H9 (cell line): ENCODE results near the gene CHRNA4. TPM values are rescaled to one million over a fixed set of nuclear protein-coding genes. Genes with fewer than 3 reads are reported as not detected.

Experiments
- DNase-seq: peaks from one replicate; pipeline ENCODE4 v3.0.0-alpha.2; 2017
- H2AFZ ChIP-seq: one replicate; pipeline ENCODE4 v1.6.1; 2013; ENCODE audit warnings: mild to moderate bottlenecking, low read length, control low read depth, moderate library complexity
- H2AK5ac ChIP-seq: 2 replicates; pipeline ENCODE4 v1.6.1; 2013; ENCODE audit warnings: low read length, control low read depth, mixed read lengths; ENCODE audit not compliant: insufficient read length
- H2BK120ac ChIP-seq: one replicate; pipeline ENCODE4 v1.6.1; 2013; ENCODE audit warnings: low read depth, mild to moderate bottlenecking, low read length, control low read depth, inconsistent platforms; ENCODE audit not compliant: poor library complexity, severe bottlenecking
- H2BK12ac ChIP-seq: 2 replicates; pipeline ENCODE4 v1.6.1; 2013; ENCODE audit warnings: low read length, control low read depth, mixed read lengths, low read depth; ENCODE audit not compliant: insufficient read length
- H2BK15ac ChIP-seq: 2 replicates; pipeline ENCODE4 v1.6.1; 2013; ENCODE audit warnings: low read depth, low read length, control low read depth
- H2BK20ac ChIP-seq: one replicate; pipeline ENCODE4 v1.6.1; 2013; ENCODE audit warnings: low read depth, mild to moderate bottlenecking, low read length, control low read depth, inconsistent platforms; ENCODE audit not compliant: poor library complexity, severe bottlenecking
- H2BK5ac ChIP-seq: 2 replicates; pipeline ENCODE4 v1.6.1; 2013; ENCODE audit warnings: low read length, control low read depth, mixed read lengths; ENCODE audit not compliant: insufficient read length
- H3K14ac ChIP-seq: 2 replicates; pipeline ENCODE4 v1.6.1; 2013; ENCODE audit warnings: low read length, control low read depth; ENCODE audit not compliant: insufficient read depth
- H3K18ac ChIP-seq: 2 replicates; pipeline ENCODE4 v1.6.1; 2013; ENCODE audit warnings: low read depth, mild to moderate bottlenecking, mixed read lengths, low read length, control low read depth; ENCODE audit not compliant: insufficient read length
- H3K23ac ChIP-seq: 2 replicates; pipeline ENCODE4 v1.6.1; 2013; ENCODE audit warnings: low read length, control low read depth, mixed read lengths, low read depth; ENCODE audit not compliant: insufficient read length
- H3K23me2 ChIP-seq: 2 replicates; pipeline ENCODE4 v1.6.1; 2013; ENCODE audit warnings: low read depth, mild to moderate bottlenecking, mixed read lengths, low read length, control low read depth; ENCODE audit not compliant: insufficient read length, poor library complexity, severe bottlenecking
- H3K27ac ChIP-seq: 2 replicates; pipeline ENCODE4 v1.5.1; 2013; ENCODE audit warnings: low read length, control low read depth, mixed read lengths, low read depth; ENCODE audit not compliant: insufficient read length
- H3K27me3 ChIP-seq: 2 replicates; pipeline ENCODE4 v1.6.1; 2013; ENCODE audit warnings: low read length, control low read depth, inconsistent platforms; ENCODE audit not compliant: insufficient read depth
- H3K4ac ChIP-seq: 2 replicates; pipeline ENCODE4 v1.6.1; 2013; ENCODE audit warnings: low read depth, mild to moderate bottlenecking, control low read depth, inconsistent platforms, low read length, moderate library complexity
- H3K4me1 ChIP-seq: 2 replicates; pipeline ENCODE4 v1.6.1; 2013; ENCODE audit warnings: low read length, control low read depth, inconsistent platforms; ENCODE audit not compliant: insufficient read depth
- H3K4me2 ChIP-seq: 2 replicates; pipeline ENCODE4 v1.6.1; 2013; ENCODE audit warnings: low read length, control low read depth, mixed read lengths; ENCODE audit not compliant: insufficient read length, insufficient read depth
- H3K56ac ChIP-seq: 2 replicates; pipeline ENCODE4 v1.6.1; 2013; ENCODE audit warnings: low read depth, mild to moderate bottlenecking, mixed read lengths, low read length, control low read depth; ENCODE audit not compliant: insufficient read length
- H3K79me1 ChIP-seq: 2 replicates; pipeline ENCODE4 v1.6.1; 2013; ENCODE audit warnings: low read depth, mild to moderate bottlenecking, moderate library complexity, low read length, control low read depth, inconsistent platforms; ENCODE audit not compliant: insufficient read depth, poor library complexity, severe bottlenecking
- H3K79me2 ChIP-seq: 2 replicates; pipeline ENCODE4 v1.6.1; 2013; ENCODE audit warnings: low read length, control low read depth, inconsistent platforms; ENCODE audit not compliant: insufficient read depth
- H3K9ac ChIP-seq: 2 replicates; pipeline ENCODE4 v1.6.1; 2013; ENCODE audit warnings: low read length, control low read depth, mixed read lengths; ENCODE audit not compliant: insufficient read length; ENCODE audit errors: extremely low read depth
- H3K9me3 ChIP-seq: one replicate; pipeline ENCODE4 v1.6.1; 2013; ENCODE audit warnings: low read depth, low read length, inconsistent platforms; ENCODE audit not compliant: control insufficient read depth
- H3T11ph ChIP-seq: one replicate; pipeline ENCODE4 v1.6.1; 2013; ENCODE audit warnings: mild to moderate bottlenecking, low read length, control low read depth, inconsistent platforms
- H4K20me1 ChIP-seq: one replicate; pipeline ENCODE4 v1.6.1; 2013; ENCODE audit not compliant: control insufficient read depth, insufficient read length, insufficient read depth
- H4K5ac ChIP-seq: 2 replicates; pipeline ENCODE4 v1.6.1; 2013; ENCODE audit warnings: low read depth, mild to moderate bottlenecking, mixed read lengths, low read length, control low read depth; ENCODE audit not compliant: insufficient read length
- H4K8ac ChIP-seq: replicated peaks from 2 replicates; pipeline ENCODE4 v1.6.1; 2013; ENCODE audit warnings: low read length, control low read depth, mixed read lengths, low read depth; ENCODE audit not compliant: insufficient read length
- H4K91ac ChIP-seq: 2 replicates; pipeline ENCODE4 v1.6.1; 2013; ENCODE audit warnings: low read depth, mild to moderate bottlenecking, moderate library complexity, mixed read lengths, low read length, control low read depth; ENCODE audit not compliant: insufficient read length
- H3K27ac Mint-ChIP-seq, 3 experiments: 2 replicates in 2 of 3; 3 replicates in 1 of 3; pipeline ENCODE4 v1.8.0; 2020 to 2021; ENCODE audit warnings: mixed read lengths in 3 of 3, mild to moderate bottlenecking in 1 of 3, moderate library complexity in 1 of 3
- H3K27me3 Mint-ChIP-seq: 2 replicates; pipeline ENCODE4 v1.8.0; 2021; ENCODE audit warnings: low read depth, mild to moderate bottlenecking, moderate library complexity, mixed read lengths
- H3K36me3 Mint-ChIP-seq, 3 experiments: 2 replicates in 2 of 3; 3 replicates in 1 of 3; pipeline ENCODE4 v1.8.0; 2020 to 2021; ENCODE audit warnings: low read depth in 3 of 3, mixed read lengths in 3 of 3; ENCODE audit not compliant: insufficient read depth in 1 of 3
- H3K4me1 Mint-ChIP-seq, 2 experiments: 2 replicates each; pipeline ENCODE4 v1.8.0; 2020; ENCODE audit warnings: mixed read lengths in 2 of 2
- H3K4me3 Mint-ChIP-seq, 2 experiments: 2 replicates in 1 of 2; 3 replicates in 1 of 2; pipeline ENCODE4 v1.8.0; 2020 to 2021; ENCODE audit warnings: mild to moderate bottlenecking in 2 of 2, mixed read lengths in 2 of 2, moderate library complexity in 1 of 2
- H3K9me3 Mint-ChIP-seq, 2 experiments: 2 replicates in 1 of 2; 3 replicates in 1 of 2; pipeline ENCODE4 v1.8.0; 2020; ENCODE audit warnings: mild to moderate bottlenecking in 2 of 2, mixed read lengths in 2 of 2, moderate library complexity in 1 of 2
- WGBS: extraction: QIAGEN DNeasy Blood & Tissue Kit; methylation state at CpG from one replicate; pipeline ENCODE4 v1.1.7; 2013; ENCODE audit warnings: missing lambda C conversion rate, low lambda C conversion rate, mixed read lengths; ENCODE audit not compliant: insufficient read length; ENCODE audit errors: extremely low coverage; 5-methylcytosine and 5-hydroxymethylcytosine counted together
- total RNA-seq: library from RNA; stranded (reverse); gene quantifications from 2 replicates; pipeline ENCODE4 v1.2.1, GENCODE V29; 2021
- TF ChIP-seq, protein P1 (sequence below): fragments of 200-600 bp; sonication (generic); conservative IDR thresholded peaks from 3 replicates; pipeline ENCODE4 v1.8.0; 2021; ENCODE audit warnings: antibody characterized with exemption, mild to moderate bottlenecking

The CHRNA4 gene
- total RNA-seq, 1 experiment from 2014 or later = 2.5 TPM

DNA sequence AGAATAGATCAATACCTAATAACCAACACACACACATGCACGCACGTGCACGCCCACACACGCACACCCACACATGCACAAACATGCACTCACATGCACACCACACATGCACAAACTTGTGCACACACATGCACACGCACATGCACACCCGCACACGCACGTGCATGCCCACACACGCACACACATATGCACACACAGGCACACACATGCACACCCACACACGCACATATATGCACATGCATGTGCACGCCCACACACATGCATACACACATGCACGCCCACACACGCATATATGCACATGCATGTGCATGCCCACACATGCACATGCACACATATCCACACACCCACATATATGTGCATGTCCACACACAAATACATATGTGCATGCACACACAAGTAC, 26.2 kb upstream of the CHRNA4 start:
- no CpG with 5 or more reads among the region's 13 CpGs for WGBS
- Histone ChIP-seq H2BK120ac (no peak overlapping the region), H4K5ac (no peak overlapping the region), H2BK12ac (no peak overlapping the region), H3K79me2 (0 out of 2 replicates have a peak, but pooled peaks cover 1% of the 10 kb centered on the region), H3K56ac (no peak overlapping the region), H4K91ac (no peak overlapping the region), H3K23me2 (no peaks in the 10 kb centered on the region), H3K27me3 (no peaks in the 10 kb centered on the region), H3K23ac (no peak overlapping the region), H3K79me1 (no peaks in the 10 kb centered on the region), H4K8ac (no peak overlapping the region), H3K9ac (no peak overlapping the region), H3K4me2 (no peak overlapping the region), H2BK5ac (no peak overlapping the region), H3K14ac (no peak overlapping the region), H2AFZ (no peak overlapping the region), H4K20me1 (no peaks in the 10 kb centered on the region), H2BK20ac (no peak overlapping the region), H3K27ac (no peak overlapping the region), H2BK15ac (no peak overlapping the region), H2AK5ac (no peak overlapping the region), H3K18ac (no peak overlapping the region), H3T11ph (no peak overlapping the region), H3K4me1 (no peaks in the 10 kb centered on the region), H3K9me3 (peaks cover 17% of the 10 kb centered on the region), H3K4ac (no peak overlapping the region)
- Mint-ChIP-seq H3K27ac (peak overlapping the region in 1 of 3 experiments; percentile 4; a peak in 1 of 7 replicates), H3K36me3 (peaks cover 19 to 25% (median 20%) of the 10 kb centered on the region in 3 experiments), H3K4me1 (peaks cover 6% of the 10 kb centered on the region in 2 experiments; a peak in 3 of 4 replicates), H3K4me3 (no peak overlapping the region), H3K27me3 (peaks cover 37% of the 10 kb centered on the region), H3K9me3 (peaks cover 51 to 66% of the 10 kb centered on the region in 2 experiments)
- no peak for DNase-seq
- TF ChIP-seq, protein P1, sequence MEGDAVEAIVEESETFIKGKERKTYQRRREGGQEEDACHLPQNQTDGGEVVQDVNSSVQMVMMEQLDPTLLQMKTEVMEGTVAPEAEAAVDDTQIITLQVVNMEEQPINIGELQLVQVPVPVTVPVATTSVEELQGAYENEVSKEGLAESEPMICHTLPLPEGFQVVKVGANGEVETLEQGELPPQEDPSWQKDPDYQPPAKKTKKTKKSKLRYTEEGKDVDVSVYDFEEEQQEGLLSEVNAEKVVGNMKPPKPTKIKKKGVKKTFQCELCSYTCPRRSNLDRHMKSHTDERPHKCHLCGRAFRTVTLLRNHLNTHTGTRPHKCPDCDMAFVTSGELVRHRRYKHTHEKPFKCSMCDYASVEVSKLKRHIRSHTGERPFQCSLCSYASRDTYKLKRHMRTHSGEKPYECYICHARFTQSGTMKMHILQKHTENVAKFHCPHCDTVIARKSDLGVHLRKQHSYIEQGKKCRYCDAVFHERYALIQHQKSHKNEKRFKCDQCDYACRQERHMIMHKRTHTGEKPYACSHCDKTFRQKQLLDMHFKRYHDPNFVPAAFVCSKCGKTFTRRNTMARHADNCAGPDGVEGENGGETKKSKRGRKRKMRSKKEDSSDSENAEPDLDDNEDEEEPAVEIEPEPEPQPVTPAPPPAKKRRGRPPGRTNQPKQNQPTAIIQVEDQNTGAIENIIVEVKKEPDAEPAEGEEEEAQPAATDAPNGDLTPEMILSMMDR = no peak
